AML-193 (cell line): ENCODE data around the gene TRMT5.

Experiments used
- DNase-seq, 2 experiments: peaks; one replicate each; lab custom pipeline; 2025; lab: John Stamatoyannopoulos, UW

Gene TRMT5

DNA sequence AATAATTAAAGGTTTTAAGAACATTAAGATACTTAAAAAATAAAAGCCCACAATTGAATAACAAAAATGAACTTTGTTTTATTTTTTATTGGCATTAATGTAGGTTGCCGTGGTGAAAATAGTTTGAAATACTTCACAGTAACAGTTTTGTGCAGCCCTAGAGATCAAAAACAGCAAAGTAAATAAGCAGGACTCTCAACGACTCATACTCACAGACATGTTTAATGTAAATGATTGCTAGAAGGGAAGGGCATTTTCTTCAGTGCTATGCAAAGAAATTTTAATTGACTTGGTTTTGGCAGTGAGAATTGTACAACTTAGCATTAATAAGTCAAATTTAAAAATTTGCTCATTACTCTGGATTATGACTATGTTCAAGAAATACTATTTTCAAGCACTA is 16.0 kb downstream of the TRMT5 start:
- DNase-seq = no peak

DNA sequence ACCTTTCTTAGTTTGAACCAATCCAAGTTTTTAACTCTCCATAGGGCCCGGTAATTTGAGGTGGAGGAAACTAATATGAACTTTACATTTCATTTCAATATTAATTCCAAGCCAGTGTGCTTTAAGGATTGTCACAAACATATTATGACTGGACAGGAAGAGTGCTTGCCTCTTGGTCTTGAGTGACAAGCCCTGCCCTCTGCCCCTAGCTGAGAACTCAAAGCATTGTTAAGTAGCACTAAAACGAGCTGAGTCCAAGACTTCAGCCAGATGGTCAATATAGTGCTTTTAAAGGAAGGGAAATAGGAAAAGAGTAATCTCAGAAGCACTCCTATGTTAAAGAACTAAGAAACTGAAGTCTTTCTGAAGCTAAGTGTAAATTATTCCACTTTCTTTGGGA is 17.1 kb downstream of the TRMT5 start:
- DNase-seq = no peak

DNA sequence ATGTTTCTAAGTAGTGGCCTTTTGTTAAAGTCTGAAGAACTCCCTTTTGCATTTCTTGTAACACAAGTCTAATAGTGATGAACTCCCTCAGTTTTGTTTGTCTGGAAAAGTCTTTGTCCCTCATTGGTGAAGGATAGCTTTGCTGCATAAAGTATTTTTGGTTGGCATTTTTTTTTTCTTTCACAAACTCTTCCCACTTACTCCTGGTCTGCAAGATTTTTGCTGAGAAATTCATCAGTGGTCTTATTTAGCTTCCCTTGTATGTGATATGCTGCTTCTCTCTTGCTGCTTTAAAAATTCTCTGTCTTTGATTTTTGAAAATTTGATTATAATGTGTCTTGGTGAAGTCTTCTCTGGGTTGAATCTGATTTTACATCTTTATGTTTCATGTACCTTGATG is 22.7 kb downstream of the TRMT5 start:
- DNase-seq = no peak

DNA sequence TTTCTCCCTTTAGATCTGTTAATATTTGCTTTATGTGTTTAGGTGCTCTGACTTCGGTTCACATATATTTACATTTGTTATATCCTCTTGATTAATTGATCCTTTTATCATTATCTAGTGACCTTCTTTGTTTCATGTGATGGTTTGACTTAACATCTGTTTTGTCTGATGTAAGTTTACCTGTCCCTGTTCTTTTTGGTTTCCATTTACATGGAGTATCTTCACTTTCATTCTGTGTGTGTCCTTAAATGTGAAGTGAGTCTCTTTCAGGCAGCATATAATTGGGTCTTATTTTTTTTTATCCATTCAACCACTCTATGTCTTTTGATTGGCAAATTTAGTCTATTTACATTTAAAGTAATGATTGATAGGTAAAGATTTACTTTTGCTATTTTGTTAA is 24.2 kb downstream of the TRMT5 start:
- DNase-seq = no peak

DNA sequence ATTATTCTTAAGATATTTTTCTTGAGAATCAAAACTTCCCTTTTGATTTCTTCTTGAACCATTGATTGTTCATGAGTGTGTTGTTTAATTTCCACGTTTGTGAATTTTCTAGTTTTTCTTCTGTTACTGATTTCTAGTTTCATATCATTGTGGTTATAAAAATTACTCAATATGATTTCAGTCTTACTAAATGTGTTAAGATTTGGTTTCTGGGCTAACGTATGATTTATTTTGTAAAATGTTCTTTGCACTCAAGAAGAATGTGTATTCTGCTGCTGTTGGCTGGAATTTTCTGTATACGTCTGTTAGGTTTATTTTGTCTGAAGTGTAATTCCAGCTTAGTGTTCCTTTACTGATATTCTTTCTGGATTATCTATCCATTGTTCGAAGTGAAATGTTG is 24.7 kb downstream of the TRMT5 start:
- no peak for DNase-seq

DNA sequence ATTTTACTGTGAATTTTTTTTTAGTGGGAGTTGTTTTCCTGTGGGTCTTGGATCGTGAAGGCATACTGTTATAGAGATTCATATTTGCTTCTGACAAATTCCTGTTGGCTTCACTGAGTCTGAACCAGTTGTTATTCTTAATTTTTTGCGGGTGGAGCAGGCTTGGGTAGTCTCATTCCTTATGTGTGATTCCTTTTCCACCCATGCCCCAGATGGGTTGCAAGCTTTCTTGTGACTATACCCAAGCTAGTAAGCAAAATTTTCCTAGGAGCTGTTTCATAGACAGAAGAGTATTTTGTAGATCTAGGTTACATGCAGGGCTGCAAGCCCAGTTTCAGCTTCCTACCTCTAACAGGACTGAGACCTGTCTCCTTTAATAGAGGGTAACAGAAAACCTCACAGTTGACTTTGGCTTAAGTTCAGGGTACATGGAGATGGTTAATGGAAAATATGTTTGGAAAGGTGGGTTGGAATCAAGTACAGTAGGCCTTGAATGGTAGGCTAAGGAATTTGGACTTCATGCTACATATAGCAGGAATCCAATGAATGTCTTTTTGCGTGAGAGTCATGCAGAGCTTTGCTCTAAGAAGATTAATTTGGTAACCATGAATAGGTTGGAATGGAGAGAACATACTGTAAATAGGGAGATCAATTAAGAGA is 29.0 kb downstream of the TRMT5 start:
- DNase-seq = no peak

DNA sequence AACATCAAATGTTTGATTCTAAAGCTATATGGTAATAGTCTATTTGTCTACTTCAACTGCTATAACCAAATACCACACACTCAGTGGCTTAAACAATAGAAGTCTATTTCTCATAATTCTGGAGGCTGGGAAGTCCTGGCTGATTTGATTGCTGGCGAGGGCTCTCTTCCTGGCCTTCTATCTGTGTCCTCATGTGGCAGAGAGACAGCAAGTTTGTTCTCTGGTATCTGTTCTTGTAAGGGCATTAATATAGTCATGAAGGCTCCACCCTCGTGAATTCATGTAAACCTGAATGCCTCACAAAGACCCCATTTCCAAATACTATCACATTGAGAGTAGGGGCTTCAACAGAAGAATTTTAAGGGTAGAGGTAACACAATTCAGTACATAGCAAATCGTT is 34.1 kb downstream of the TRMT5 start:
- DNase-seq = no peak

DNA sequence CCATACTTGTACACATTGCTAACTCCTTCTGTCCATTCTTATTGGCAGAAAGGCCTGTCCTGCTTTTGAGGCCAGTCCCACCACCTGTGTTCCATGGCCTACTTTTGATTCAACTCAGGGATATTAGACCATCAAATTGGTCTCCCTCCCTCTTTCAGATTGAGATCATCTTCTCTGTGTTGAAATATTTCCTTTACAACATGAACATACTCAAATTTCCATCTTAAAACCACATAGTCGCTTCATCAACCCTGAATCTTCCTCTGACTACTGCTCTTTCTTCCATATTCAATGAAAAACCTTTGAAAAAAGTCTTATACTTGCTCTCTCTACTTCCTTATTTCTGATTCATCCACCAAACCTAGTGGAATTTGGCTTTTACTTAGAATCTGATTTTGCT is 34.9 kb downstream of the TRMT5 start:
- peak; percentile 73 to 80 for DNase-seq

DNA sequence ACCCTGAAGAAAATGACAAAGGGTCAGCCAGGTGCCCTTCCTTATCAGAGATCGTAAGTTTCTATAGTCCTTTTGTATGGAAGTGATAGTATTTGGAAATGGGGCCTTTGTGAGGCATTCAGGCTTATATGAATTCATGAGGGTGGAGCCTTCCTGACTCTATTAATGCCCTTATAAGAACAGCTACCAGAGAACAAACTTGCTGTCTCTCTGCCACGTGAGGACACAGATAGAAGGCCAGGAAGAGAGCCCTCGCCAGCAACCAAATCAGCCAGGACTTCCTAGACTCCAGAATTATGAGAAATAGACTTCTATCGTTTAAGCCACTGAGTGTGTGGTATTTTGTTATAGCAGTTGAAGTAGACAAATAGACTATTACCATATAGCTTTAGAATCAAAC is 36.7 kb downstream of the TRMT5 start:
- DNase-seq = no peak

DNA sequence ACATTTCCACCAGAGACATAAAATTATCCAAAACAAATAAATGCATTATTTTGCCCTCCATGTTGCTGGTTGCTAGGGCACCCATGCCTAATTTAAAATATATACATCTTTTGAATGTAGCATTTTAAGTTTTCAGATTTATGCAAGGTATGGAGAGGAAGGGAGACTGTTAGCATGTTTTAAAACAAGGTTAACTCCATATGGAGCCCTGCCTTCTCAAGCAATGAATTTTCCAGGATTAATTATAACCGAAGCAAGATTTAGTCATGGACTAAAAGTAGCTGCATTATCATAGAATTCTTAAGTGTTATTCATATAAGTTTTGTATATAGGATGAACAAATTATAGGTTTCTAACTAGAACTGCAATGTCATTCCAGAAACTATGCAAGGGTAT is 37.2 kb downstream of the TRMT5 start:
- no peak for DNase-seq

DNA sequence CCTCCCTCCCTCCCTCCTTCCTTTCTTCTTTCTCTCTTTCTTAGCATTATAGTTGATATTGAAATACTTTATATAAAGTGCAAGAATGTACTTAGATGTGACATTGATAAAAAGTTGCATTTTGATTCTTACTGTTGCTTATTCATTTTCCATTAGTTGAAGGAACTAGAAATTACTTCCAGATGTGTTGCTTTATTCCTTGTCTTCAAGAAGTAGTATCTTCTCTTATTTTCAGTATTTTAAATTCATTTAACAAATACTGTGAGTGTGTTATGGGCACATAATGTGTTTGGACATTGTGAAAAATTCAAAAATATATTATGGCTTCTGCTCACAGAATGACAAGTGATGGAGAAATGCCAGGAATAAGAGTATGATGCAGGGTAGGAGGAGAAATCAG is 45.6 kb downstream of the TRMT5 start:
- no peak for DNase-seq

DNA sequence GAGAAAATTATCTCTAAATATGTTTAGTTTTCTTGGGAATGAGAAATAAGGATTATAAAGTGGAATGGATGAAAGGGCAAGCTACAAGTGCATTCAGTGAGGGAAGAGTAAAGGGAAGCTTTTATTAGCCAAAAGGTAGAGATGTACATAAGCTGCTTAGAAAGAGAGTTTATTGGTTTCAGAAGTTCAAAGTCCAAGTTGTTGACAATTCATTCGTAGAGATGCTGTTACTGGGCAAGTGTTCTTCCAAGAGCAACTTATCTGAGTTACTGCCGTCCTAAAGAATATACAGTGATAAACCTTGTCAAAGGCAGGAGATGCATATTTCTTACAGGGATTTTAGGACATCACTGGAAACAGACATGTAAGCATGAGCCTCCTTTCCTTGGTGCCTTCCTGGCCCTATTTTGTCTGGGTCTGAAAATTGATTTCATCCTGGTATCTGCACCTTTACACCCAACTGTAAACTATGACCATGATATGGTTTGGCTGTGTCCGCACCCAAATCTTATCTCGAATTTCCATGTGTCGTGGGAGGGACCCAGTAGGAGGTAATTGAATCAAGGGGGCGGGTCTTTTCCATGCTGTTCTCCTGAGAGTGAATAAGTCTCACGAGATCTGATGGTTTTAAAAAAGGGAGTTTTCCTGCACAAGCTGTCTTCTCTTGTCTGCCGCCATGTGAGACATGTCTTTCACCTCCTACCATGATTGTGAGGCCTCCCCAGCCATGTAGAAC is 46.8 kb downstream of the TRMT5 start:
- no peak for DNase-seq

DNA sequence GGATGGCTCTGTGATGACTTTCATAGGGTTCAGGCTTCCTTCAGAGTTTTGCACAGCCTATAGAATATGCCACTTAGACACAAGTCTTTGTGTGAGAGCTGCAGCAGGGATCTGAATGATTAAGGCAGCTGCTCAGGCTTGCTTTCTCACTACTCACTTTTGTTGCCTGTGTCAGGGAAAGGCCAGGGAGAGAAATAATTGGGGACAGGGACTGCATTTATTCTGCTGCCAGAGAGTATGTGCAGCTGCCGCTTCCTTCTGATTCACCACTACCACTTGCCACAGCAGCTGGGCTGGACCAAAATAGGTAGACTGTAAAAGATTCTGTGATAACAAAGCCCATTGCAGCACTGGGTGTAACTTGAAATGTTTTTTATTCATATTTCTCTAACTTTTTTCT is 49.7 kb downstream of the TRMT5 start:
- DNase-seq = no peak

DNA sequence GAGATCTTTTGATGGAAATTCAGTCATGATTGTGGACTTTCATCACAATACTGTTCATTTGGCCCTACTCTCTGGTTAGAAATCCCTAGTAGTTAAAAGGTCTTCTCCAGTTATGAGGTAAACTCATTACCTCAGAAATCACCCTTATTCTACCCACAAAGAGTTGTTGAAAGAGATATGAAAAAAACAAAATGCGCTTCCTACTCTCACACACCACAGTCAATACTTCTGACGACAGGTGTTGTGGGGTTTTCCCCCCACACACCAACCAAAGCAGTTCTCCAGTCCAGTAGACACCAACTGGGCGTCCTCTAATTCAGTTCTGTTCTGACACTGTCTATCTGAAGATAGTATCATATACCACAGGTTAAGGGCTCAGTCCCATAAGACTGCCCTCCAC is 54.9 kb downstream of the TRMT5 start:
- no peak for DNase-seq

DNA sequence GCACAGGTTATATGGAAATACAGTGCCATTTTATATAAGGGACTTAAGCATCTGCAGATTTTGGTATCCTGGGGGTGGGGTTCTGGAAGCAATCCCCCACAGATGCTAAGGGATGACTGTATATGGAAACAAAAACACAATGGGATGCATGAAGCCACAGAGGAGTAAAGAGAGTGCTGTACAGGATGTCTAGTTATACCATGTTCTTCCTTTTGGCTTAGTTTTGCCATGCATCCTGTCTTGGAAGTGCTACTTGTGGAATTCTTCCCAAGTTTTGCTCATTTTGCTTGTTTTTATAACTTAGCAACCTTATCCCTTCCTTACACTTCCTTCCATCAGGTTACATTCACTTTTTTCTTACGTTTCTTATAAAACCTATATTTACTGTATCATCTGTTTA is 55.6 kb downstream of the TRMT5 start:
- no peak for DNase-seq

DNA sequence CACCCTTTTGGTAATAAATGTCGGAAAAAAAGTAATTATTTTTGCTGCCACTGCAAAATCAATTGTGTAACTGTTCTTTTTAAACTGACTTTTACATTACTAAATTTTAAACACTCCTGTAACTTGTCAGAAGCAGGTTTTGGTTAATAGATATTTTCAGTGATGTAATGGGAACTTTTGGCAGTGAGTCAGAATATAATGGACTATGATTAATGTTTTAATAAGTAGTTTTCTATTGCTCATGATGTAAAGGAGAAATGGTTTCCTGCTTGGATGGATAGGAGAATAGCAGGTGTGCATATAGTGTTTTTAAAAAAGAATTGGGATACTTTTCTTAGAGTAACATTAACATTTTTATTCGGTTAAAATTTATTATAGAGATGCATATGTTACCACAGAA is 58.8 kb downstream of the TRMT5 start:
- no peak for DNase-seq
